ENCODE measurements around the gene TOR1B.
A peak's percentile ranks its signal among the peaks of the same experiment; 100 is the strongest.

TOR1B gene

DNA sequence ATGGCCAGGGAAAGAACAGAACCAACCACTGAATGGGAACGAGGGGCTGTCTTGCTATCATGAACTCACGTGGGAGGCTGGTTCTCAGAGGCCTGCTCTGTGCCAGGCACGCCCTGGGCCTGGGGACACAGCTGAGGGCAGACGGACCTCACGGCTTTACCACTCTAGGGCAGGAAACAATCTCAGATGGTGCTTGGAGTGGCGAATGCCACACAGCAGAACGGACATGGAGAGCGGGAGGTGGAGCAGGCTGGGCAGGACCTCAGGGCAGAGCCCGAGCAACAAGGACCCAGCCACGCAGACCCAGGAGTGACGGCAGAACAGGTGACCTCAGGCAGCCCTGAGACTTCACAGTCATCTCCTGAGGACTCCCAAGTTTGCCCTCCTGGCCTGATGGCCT, 12.3 kb downstream of the TOR1B start:
- DNase-seq, result no peak

DNA sequence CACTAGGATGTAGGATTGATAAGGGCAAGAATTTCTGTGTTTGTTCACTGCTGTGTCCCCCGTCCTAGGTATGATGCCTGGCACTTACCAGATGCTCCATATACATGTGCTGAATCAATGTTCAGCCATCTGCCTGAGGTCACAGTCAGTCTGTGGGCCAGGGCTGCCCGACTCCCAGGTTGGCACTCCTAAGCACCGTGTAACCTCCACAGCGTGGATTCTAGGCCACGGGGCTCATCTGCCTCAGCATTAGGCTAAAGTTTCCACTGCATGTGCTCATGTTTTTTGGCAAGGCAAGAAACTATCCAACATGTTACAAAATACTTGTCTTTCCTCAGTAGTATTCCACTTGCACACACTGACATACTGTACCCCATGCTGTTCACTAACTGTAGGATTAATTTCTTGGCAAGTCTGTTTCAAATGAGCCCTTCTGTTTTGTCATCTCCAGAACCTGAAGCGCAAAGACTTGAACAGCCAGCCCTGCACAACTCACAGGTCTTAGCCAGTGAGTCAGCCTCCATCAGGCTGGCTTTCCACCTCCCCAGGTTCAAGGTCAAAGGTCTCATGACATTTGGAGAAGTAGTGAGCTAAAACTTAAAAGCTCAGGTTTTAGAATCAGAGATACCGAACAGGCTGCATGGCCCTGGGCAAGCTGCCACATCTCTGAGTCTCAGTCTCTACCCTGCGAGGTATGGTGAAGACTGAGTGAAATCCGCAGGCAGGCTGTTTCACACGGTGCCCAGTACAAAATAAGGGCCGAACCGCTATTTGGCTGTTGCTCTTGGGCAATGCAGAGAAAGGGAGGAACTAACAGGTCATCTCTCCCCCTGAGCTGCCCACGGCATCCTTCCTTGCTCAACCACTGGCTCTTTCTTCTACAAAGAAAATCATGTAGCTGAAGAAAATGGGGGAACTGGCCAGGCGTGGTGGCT, 13.8 kb downstream of the TOR1B start:
- DNase-seq, result no peak

- DNase-seq, result no peak
Measured at GRCh38 chr9:129822898-129823541, 20.0 kb downstream of the TOR1B start.

DNA sequence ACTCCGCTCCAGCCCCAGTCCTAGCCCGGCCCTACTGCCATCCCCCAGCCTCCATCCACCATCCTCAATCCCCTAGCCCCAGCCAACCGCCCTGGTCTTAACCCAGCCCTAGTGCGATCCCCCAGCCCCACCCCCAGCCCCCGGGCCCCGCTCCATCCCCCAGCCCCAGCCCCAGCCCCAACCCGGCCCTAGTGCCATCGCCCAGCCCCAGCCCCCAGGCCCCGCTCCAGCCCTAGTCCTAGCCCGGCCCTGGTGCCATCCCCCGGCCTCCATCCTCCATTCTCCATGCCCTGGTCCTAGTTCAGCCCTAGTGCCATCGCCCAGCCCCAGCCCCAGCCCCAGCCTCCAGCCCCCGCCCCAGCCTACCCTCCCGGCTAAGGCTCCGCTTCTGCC, 20.6 kb downstream of the TOR1B start:
- no peak for DNase-seq

DNA sequence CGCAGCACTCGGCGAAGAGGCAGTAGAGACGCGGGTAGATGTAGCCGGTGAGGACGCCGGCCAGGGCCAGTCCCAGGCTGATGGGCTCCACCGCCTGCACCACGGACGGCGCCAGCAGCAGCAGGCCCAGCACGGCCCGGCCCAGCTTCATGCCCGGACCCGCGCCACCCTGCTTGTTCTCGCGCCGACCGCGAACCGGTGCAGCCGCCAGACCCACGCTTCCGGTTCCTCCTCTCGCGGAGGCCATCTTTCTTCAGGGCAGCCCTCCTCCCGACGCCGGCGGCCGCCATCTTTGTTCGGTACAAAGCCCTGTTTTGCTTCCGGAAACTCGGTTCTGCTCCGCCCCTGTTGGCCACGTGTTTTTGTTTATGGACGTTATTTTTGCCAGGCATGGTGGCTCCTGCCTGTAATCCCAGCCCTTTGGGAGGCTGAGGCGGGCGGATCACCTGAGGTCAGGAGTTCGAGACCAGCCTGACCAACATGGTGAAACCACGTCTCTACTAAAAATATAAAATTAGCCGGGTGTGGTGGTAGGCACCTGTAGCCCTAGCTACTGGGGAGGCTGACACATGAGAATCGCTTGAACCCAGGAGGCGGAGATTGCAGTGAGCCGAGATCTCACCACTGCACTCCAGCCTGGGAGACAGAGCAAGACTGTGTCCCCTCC, 21.1 kb downstream of the TOR1B start, which contains the start of gene TOR1A:
Gene TOR1A, minus strand, starts transcription at position 202 of the 667 bp plus-strand sequence. Its CDS starts 51 bp downstream, at position 151.
- DNase-seq, result peak; percentile 89 to 90

DNA sequence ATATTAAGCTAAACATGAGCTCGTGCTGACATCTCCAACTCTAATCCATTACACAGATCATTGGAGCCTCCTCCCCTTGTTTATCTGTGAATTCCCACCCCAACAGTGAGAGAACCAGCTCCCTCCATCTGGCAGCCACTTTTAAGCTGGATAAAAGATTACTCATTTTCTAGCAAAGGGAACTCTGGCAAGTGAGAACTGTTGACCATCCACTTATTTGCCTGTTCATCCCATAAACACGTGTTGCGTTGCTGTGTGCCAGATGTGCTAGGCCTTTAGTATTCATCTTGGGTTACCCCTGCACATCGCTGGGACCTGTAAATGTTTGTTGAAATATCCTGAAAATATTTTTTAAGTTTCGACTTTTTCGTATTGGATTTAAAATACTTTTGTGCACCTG, 23.4 kb downstream of the TOR1B start:
- no peak for DNase-seq

GRCh38 chr9:129826759-129827158, 23.8 kb downstream of the TOR1B start:
- DNase-seq, result no peak

- no peak for DNase-seq
Measured at GRCh38 chr9:129828051-129828450, 25.1 kb downstream of the TOR1B start.

- no peak for DNase-seq
Measured at GRCh38 chr9:129828969-129829368, 26.0 kb downstream of the TOR1B start.

DNA sequence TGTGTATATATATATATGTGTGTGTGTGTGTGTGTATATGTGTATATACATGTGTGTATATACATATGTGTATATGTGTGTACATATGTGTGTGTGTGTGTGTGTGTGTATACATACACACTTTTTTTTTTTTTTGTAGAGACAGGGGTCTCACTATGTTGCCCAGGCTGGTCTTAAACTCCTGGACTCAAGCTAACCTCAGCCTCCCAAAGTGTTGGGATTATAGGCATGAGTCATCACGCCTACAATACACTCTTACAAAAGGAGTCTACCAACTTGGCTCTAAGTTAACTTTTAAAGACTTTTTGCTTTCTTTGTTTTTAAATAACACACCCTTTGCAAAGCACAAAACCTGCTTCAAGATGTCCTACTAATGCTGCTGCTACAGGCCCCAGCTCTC, 30.0 kb downstream of the TOR1B start:
- DNase-seq, result no peak

DNA sequence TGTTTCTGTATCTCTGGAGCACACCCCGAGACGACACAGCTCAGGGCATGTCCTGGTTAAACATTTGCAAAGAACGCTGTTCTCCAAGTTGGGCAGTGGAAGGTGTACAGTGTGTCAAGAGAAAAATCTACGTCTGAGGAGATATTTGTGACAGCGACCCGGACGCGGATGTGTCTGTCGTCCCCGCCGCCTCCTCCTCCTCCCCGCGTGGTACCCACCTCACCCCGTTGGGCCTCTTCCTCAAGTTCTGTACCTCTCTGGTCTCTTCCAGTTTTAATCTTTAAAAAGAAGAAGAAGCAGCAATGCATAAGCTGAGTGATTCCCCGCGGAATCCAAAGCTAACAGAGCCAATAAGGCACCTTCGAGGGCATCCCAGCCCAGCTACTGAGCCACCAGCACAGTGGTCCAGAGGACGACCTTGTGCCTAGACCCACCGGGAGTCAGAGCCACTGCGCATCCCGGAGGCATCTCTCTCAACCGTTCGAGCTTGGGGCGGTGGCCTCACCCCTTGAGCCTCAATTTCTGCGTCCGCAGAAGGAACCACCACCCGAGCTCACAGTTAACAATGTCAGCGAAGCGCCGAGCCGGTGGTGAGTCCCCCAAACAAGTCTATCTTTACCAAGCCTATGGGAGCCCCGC, 31.6 kb downstream of the TOR1B start:
- DNase-seq, result peak; percentile 38 to 53

DNA sequence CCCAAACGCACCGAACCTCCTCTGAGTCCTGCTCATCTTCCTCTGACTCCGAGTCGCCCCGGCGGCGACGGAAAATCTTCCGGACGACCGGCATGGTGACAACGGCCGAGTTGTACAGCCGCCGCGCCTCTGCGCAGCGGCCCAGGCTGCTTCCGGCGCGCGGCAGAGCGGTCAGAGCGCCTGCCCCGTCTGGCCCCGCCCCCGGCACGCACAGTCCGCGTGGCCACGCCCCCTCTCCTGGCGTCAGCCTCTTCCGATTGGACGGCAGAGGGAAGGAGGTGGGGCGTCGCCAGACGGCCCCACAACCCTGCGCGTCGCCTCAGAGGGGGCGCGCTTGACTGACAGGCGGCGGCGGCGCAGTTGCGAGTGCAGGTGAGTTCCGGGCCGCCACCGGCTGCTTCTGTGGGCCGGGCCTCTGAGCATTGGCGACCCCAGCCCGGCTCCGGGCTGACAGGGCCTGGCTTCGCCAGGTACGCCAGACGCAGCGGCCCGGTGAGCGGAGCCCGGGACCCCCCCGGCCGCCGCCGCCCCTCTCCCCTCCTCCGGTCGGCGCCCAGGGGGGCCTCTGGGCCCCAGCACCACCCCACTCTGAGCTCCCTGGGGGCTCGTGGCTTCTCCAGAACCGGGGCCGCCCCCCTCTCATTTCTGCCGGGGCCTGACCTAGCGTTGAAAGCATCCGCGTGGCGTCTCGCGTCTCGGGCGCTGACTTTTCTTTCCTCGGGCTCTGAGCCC, 32.3 kb downstream of the TOR1B start, which contains the start of the genes C9orf78 and USP20:
Gene C9orf78, minus strand, starts transcription at position 148 of the 732 bp plus-strand sequence. Its CDS starts 54 bp downstream, at position 94.
Gene USP20, plus strand, starts transcription at position 331 of the 732 bp plus-strand sequence. CDS start 17,098 bp downstream, outside the sequence.
- DNase-seq, result peak; percentile 97 to 98

DNA sequence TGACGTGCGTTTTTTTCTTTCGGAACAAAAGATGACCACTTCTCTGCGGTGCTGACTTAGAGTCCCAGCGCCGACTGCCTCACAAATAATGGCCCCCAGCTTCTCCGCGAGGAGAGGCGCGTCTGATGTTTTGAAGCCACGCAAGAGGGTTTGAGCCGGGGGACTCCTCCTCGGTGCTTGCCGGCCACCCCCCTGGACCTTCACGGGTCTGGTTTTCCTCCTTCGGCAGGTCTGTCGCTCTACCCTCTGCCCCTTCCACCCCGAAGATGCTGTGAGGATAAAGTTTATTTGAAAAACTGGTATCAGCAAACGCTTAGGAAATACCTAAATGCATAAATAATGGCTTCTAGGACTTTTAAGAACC, 32.9 kb downstream of the TOR1B start:
- no peak for DNase-seq

DNA sequence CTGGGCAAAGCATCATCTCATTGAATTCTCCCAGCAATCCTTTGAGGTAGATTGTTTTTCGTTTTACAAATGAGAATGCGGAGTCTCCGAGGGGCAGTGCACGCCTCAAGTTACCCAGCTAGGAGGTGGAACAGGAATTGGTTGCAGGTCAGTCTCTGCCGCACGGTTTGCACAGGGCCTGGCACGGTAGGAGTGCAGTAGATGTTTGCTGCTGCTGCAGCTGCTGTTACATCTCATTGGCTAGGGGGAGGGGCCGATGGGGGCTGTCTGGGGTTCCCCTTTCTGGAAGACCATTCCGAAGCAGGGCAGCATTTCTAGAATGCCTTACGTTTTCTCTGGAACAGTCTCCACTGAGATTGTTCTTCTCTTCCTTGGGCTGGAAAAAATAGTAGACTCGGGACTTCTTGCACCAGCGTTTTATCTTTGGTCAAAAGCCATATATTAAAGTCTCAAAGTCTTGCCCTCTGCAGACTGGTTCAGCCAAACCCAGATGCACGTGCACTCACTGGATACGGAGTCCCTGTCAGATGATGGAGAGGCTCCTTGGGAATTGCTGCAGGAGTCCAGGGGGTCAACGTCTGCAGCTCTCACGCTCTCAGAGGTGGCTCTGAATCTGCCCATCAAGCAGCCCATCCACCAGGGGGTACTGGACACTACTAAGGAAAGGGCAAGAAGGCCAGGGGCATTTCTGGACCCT, 33.5 kb downstream of the TOR1B start:
- DNase-seq, result peak; percentile 47 to 56

- no peak for DNase-seq
Measured at GRCh38 chr9:129838707-129839259, 35.8 kb downstream of the TOR1B start.

GRCh38 chr9:129839324-129840023, 36.5 kb downstream of the TOR1B start:
- no peak for DNase-seq

DNA sequence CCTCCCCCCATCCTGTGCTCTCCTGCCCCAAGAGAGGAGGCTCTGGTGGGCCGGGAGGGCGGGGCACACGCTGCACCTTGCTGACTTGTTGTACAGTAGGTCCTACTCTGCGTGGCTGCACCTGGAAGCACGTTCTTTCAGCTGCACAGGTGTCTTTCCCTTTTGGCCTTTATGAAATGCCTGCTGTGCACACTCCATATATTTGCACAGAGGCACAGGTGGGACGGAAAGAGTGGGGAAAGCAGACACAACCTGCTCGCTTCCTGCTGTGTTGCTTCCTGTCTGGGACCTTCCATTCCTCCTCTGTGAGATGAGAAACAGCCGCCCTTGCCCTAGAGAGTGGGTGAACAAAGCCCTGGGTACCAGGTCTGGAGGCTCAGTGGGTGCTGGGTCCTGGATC, 37.0 kb downstream of the TOR1B start:
- DNase-seq, result no peak

GRCh38 chr9:129841071-129841470, 38.1 kb downstream of the TOR1B start:
- DNase-seq, result no peak

GRCh38 chr9:129845373-129845772, 42.4 kb downstream of the TOR1B start:
- no peak for DNase-seq

GRCh38 chr9:129848712-129849441, 45.9 kb downstream of the TOR1B start:
- DNase-seq, result no peak
